Ishikawa (cell line): ENCODE measurements around the gene WHRN.

Experiments used
- CEBPB ChIP-seq: IDR thresholded peaks from 2 replicates; pipeline ENCODE4 v1.6.1; 2012
- CREB1 ChIP-seq: IDR thresholded peaks from 2 replicates; pipeline ENCODE4 v1.6.1; 2012; ENCODE audit warnings: low read depth
- EGR1 ChIP-seq: IDR thresholded peaks from 2 replicates; pipeline ENCODE4 v1.6.1; 2012
- EP300 ChIP-seq: IDR thresholded peaks from 2 replicates; pipeline ENCODE4 v1.6.1; 2012; ENCODE audit warnings: borderline replicate concordance
- FOXM1 ChIP-seq: IDR thresholded peaks from 2 replicates; pipeline ENCODE4 v1.6.1; 2012; ENCODE audit warnings: low read depth, borderline replicate concordance
- MAX ChIP-seq: IDR thresholded peaks from 2 replicates; pipeline ENCODE4 v1.6.1; 2012
- NFIC ChIP-seq: IDR thresholded peaks from 2 replicates; pipeline ENCODE4 v1.6.1; 2012
- RAD21 ChIP-seq: IDR thresholded peaks from 2 replicates; pipeline ENCODE4 v1.6.1; 2012; ENCODE audit warnings: low read depth
- REST ChIP-seq: IDR thresholded peaks from 2 replicates; pipeline ENCODE4 v1.6.1; 2012; ENCODE audit warnings: low read depth, mild to moderate bottlenecking
- TAF1 ChIP-seq: IDR thresholded peaks from 2 replicates; pipeline ENCODE4 v1.6.1; 2012; ENCODE audit warnings: low read depth, mild to moderate bottlenecking
- TCF12 ChIP-seq: IDR thresholded peaks from 2 replicates; pipeline ENCODE4 v1.6.1; 2012; ENCODE audit warnings: low read depth
- TEAD4 ChIP-seq: IDR thresholded peaks from 2 replicates; pipeline ENCODE4 v1.6.1; 2012
- USF1 ChIP-seq: IDR thresholded peaks from 2 replicates; pipeline ENCODE4 v1.6.1; 2012
- YY1 ChIP-seq: IDR thresholded peaks from 2 replicates; pipeline ENCODE4 v1.6.1; 2012; ENCODE audit warnings: low read depth
- ZBTB7A ChIP-seq: IDR thresholded peaks from 2 replicates; pipeline ENCODE4 v1.6.1; 2012; ENCODE audit warnings: low read depth

WHRN gene

DNA sequence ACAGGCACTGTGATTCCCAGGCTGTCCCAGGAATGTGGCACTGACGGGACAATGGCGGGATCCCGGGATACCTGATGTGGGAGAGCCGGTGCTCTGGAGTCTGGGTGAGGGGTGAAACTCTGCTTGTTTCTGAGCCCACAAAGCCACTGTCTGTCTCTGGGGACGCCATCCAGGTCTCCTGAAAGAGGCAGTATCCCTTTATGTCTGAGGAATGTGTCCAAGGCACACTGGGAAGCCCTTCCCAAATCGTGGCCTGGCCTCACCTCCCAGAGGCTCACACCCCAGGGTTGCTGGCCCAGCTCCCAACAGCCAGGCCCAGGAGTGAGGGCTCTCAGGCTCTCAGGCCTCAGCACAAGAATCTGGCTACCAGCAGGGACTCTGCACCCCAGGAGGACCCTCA lies 148.5 kb downstream of the WHRN start:
- no peak for TF ChIP-seq REST
- TF ChIP-seq ZBTB7A = no peak
- no peak; the same call in 1 of the 2 replicates for TF ChIP-seq FOXM1
- TF ChIP-seq TAF1 = no peak
- peak; percentile 57; the same call in 1 of the 2 replicates for TF ChIP-seq EP300
- peak; percentile 59 for TF ChIP-seq TEAD4
- no peak for TF ChIP-seq EGR1
- TF ChIP-seq CREB1 = no peak
- TF ChIP-seq MAX = no peak
- TF ChIP-seq RAD21 = no peak
- peak; percentile 89 for TF ChIP-seq NFIC
- TF ChIP-seq USF1 = no peak
- TF ChIP-seq TCF12 = peak; percentile 62
- no peak for TF ChIP-seq CEBPB
- 0 out of 2 replicates have a peak, but pooled peaks have one; percentile 10 for TF ChIP-seq YY1

GRCh38 chr9:114355821-114356220 lies 149.5 kb downstream of the WHRN start:
- TF ChIP-seq TEAD4 = no peak
- no peak for TF ChIP-seq FOXM1
